IMR-90 (cell line): Measurements from ENCODE around the gene ENTPD1. TPM values are rescaled to one million over a fixed set of nuclear protein-coding genes. Genes with fewer than 3 reads are reported as not detected.

Source experiments
- ATAC-seq: fragments of 200-7000 bp; cut with Tn5 transposase; 2 replicates; pipeline ENCODE4 v1.9.1; 2020; ENCODE audit warnings: low read depth, mild to moderate bottlenecking, moderate library complexity
- BruUV-seq: library from RNA; stranded (reverse); fragments of 400-500 nt; replicated peaks from 2 replicates; lab custom pipeline; 2021; lab: Mats Ljungman, UMichigan
- CTCF ChIA-PET: fragments of 300-600 bp; formaldehyde crosslinking; extraction: SDS; loops from one replicate; lab custom pipeline; 2021; ENCODE audit warnings: antibody characterized with exemption; lab: Yijun Ruan, JAX
- POLR2A ChIA-PET: fragments of 300-600 bp; sonication (Branson Sonifier 250); formaldehyde crosslinking; loops from one replicate; lab custom pipeline; 2022; ENCODE audit warnings: antibody characterized with exemption; ENCODE audit not compliant: unreplicated experiment; lab: Charles Lee
- DNase-seq: peaks from one replicate; pipeline ENCODE4 v3.0.0; 2013
- H2AFZ ChIP-seq: replicated peaks from 2 replicates; pipeline ENCODE3; 2013; ENCODE audit warnings: low read length, mild to moderate bottlenecking; ENCODE audit not compliant: poor library complexity
- H2AK5ac ChIP-seq: 2 replicates; pipeline ENCODE4 v1.6.1; 2013; ENCODE audit warnings: low read depth, low read length, inconsistent platforms
- H2AK9ac ChIP-seq: replicated peaks from 2 replicates; pipeline ENCODE3; 2013; ENCODE audit warnings: mild to moderate bottlenecking, low read depth, low read length, moderate library complexity; ENCODE audit not compliant: poor library complexity
- H2BK120ac ChIP-seq: 2 replicates; pipeline ENCODE4 v1.6.1; 2013; ENCODE audit warnings: low read depth, low read length, inconsistent platforms
- H2BK15ac ChIP-seq: 3 replicates; pipeline ENCODE4 v1.6.1; 2013; ENCODE audit warnings: low read depth, low read length, inconsistent platforms
- H2BK20ac ChIP-seq: 2 replicates; pipeline ENCODE4 v1.6.1; 2013; ENCODE audit warnings: low read depth, mild to moderate bottlenecking, inconsistent platforms, low read length, moderate library complexity
- H2BK5ac ChIP-seq: 2 replicates; pipeline ENCODE4 v1.6.1; 2013; ENCODE audit warnings: mild to moderate bottlenecking, low read depth, low read length, inconsistent platforms; ENCODE audit not compliant: poor library complexity, severe bottlenecking
- H3K14ac ChIP-seq: replicated peaks from 2 replicates; pipeline ENCODE4 v1.6.1; 2013; ENCODE audit warnings: low read depth, low read length, inconsistent platforms
- H3K18ac ChIP-seq: 2 replicates; pipeline ENCODE4 v1.6.1; 2013; ENCODE audit warnings: low read depth, low read length, control low read depth
- H3K23ac ChIP-seq: 2 replicates; pipeline ENCODE4 v1.6.1; 2013; ENCODE audit warnings: low read depth, low read length, inconsistent platforms
- H3K27ac ChIP-seq: 2 replicates; pipeline ENCODE4 v1.5.1; 2013; ENCODE audit warnings: mild to moderate bottlenecking, control low read depth, low read length; ENCODE audit not compliant: insufficient read depth
- H3K27me3 ChIP-seq: 2 replicates; pipeline ENCODE4 v1.6.1; 2013; ENCODE audit warnings: low read length; ENCODE audit not compliant: control insufficient read depth, insufficient read depth
- H3K36me3 ChIP-seq: 2 replicates; pipeline ENCODE4 v1.6.1; 2013; ENCODE audit warnings: low read length, mixed read lengths; ENCODE audit not compliant: control insufficient read depth, insufficient read depth
- H3K4ac ChIP-seq: 2 replicates; pipeline ENCODE4 v1.6.1; 2013; ENCODE audit warnings: low read depth, low read length, inconsistent platforms
- H3K4me1 ChIP-seq: 2 replicates; pipeline ENCODE4 v1.6.1; 2013; ENCODE audit warnings: low read length, mixed read lengths; ENCODE audit not compliant: control insufficient read depth, insufficient read depth
- H3K4me2 ChIP-seq: 2 replicates; pipeline ENCODE4 v1.6.1; 2013; ENCODE audit warnings: low read depth, mild to moderate bottlenecking, control low read depth, low read length, moderate library complexity
- H3K4me3 ChIP-seq: 2 replicates; pipeline ENCODE4 v1.5.1; 2013; ENCODE audit warnings: low read depth, mild to moderate bottlenecking, control low read depth, low read length, moderate library complexity; ENCODE audit not compliant: insufficient read depth
- H3K56ac ChIP-seq: 2 replicates; pipeline ENCODE4 v1.6.1; 2013; ENCODE audit warnings: low read length, inconsistent platforms; ENCODE audit not compliant: insufficient read depth; ENCODE audit errors: extremely low read depth
- H3K79me1 ChIP-seq, 2 experiments: 2 replicates each; pipeline ENCODE4 v1.6.1; 2013; ENCODE audit warnings: low read length in 2 of 2, inconsistent platforms in 1 of 2, low read depth in 1 of 2
- H3K9ac ChIP-seq: 2 replicates; pipeline ENCODE4 v1.6.1; 2013; ENCODE audit warnings: low read depth, low read length, control low read depth
- H3K9me1 ChIP-seq: 2 replicates; pipeline ENCODE4 v1.6.1; 2013; ENCODE audit warnings: low read length, inconsistent platforms; ENCODE audit not compliant: insufficient read depth
- H3K9me3 ChIP-seq: 2 replicates; pipeline ENCODE4 v1.6.1; 2013; ENCODE audit warnings: low read length; ENCODE audit not compliant: control insufficient read depth, insufficient read depth
- H4K20me1 ChIP-seq: 2 replicates; pipeline ENCODE4 v1.6.1; 2013; ENCODE audit warnings: low read length, inconsistent platforms; ENCODE audit not compliant: insufficient read depth
- H4K5ac ChIP-seq: 2 replicates; pipeline ENCODE4 v1.6.1; 2013; ENCODE audit warnings: mild to moderate bottlenecking, low read depth, low read length, control low read depth
- H4K8ac ChIP-seq, 2 experiments: 2 replicates each; pipeline ENCODE4 v1.6.1; 2013; ENCODE audit warnings: low read depth in 2 of 2, low read length in 2 of 2, control low read depth in 1 of 2, inconsistent platforms in 1 of 2
- H4K91ac ChIP-seq: 2 replicates; pipeline ENCODE4 v1.6.1; 2013; ENCODE audit warnings: low read depth, low read length, inconsistent platforms; ENCODE audit not compliant: insufficient read depth
- FOS ChIP-seq: fragments of 150-350 bp; IDR thresholded peaks from 2 replicates; pipeline ENCODE4 v1.6.1; 2016; ENCODE audit warnings: low read depth, low read length
- NFE2L2 ChIP-seq: fragments of 150-350 bp; IDR thresholded peaks from 2 replicates; pipeline ENCODE4 v1.6.1; 2016; ENCODE audit warnings: low read depth, mild to moderate bottlenecking, low read length
- RFX5 ChIP-seq: IDR thresholded peaks from 2 replicates; pipeline ENCODE4 v1.8.0; 2012; ENCODE audit warnings: low read depth, mild to moderate bottlenecking, low read length, moderate library complexity
- WGBS, 2 experiments: methylation state at CpG; one replicate each; pipeline versions ENCODE4 v1.1.5 to v1.1.7; 2013; ENCODE audit warnings: missing lambda C conversion rate in 2 of 2; ENCODE audit not compliant: insufficient read length in 1 of 2; ENCODE audit errors: extremely low coverage in 2 of 2; 5-methylcytosine and 5-hydroxymethylcytosine counted together
- dilution Hi-C: fragments of 300-500 bp; cut with HindIII; formaldehyde crosslinking; loops from one replicate; pipeline ENCODE4 v1.14.3; 2018; ENCODE audit warnings: low sequenced_read_pairs; ENCODE audit not compliant: unreplicated experiment
- in situ Hi-C: fragments of 300-500 bp; cut with MboI; formaldehyde crosslinking; loops from 3 replicates; pipeline ENCODE4 v1.14.3; 2019; ENCODE audit warnings: low sequenced_read_pairs, inconsistent platforms, mixed read lengths
- intact Hi-C: fragments of 100-400 bp; cut with micrococcal nuclease; formaldehyde crosslinking; loops from 2 replicates; pipeline ENCODE4 v1.10.0; 2022
- polyA plus RNA-seq, 3 experiments: library from polyadenylated mRNA; depleted of rRNA; stranded (reverse); fragments of >200 nt; gene quantifications; 2 replicates each; pipeline ENCODE4 v1.2.3, GENCODE V29; 2012; ENCODE audit warnings: low replicate concordance in 1 of 3
- total RNA-seq: library from RNA; depleted of rRNA; stranded (reverse); fragments of >200 nt; gene quantifications from 2 replicates; pipeline ENCODE4 v1.2.3, GENCODE V29; 2012
- TF ChIP-seq, protein P1 (sequence below): fragments of 150-350 bp; IDR thresholded peaks from 2 replicates; pipeline ENCODE4 v1.6.1; 2016; ENCODE audit warnings: low read depth, mild to moderate bottlenecking, low read length, moderate library complexity, borderline replicate concordance

ENTPD1 gene
- total and polyA plus RNA-seq, 2 of the 4 experiments (the other 2 are of a cell fraction): under 0.01 TPM; not detected in 1

DNA sequence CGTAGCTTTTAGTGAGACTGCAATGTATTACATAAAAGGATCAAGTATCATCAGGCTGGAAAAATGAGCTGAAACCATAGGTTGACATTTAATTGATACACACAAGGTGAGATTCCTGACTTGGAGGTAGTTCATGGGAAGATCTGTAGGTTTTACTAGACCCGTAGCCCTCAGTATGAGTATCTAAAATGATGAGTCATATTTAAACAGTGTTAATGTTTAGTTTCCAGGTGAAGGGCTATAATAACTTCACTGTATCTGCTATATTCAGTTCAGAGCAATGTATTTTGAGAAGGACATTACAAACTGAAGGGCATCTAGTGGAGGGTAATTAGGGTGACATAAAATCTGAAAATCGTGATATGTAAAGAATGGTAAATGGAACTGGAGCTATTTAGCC lies 35.0 kb downstream of the ENTPD1 start:
- no peaks in the 10 kb centered on the region for H3K27me3 ChIP-seq
- H3K18ac ChIP-seq: no peak overlapping the region
- no peaks in the 10 kb centered on the region for H3K36me3 ChIP-seq
- no peak overlapping the region for H3K23ac ChIP-seq
- H3K27ac ChIP-seq: no peak overlapping the region
- no peak overlapping the region for H2BK5ac ChIP-seq
- H4K5ac ChIP-seq: no peak overlapping the region
- peak overlapping the region; percentile 1; the same call in 1 of the 2 replicates for H2BK20ac ChIP-seq
- H2BK15ac ChIP-seq: 0 out of 3 replicates have a peak overlapping the region, but pooled peaks have one; percentile 13
- H2AFZ ChIP-seq: no peak overlapping the region
- in situ Hi-C loops: no loop called here
- H3K9ac ChIP-seq: no peak overlapping the region
- ChIA-PET POLR2A (no interaction called here), CTCF (no interaction called here)
- DNase-seq (no peak), ATAC-seq (no peak)
- no peak overlapping the region for H3K14ac ChIP-seq
- no peak overlapping the region for H2AK5ac ChIP-seq
- no peak overlapping the region for H3K4ac ChIP-seq
- H2AK9ac ChIP-seq: no peak overlapping the region
- peaks cover 3% of the 10 kb centered on the region; the same call in 1 of the 2 replicates for H3K4me1 ChIP-seq
- H3K56ac ChIP-seq: no peak overlapping the region
- no peaks in the 10 kb centered on the region for H3K79me1 ChIP-seq
- TF ChIP-seq, protein P1, sequence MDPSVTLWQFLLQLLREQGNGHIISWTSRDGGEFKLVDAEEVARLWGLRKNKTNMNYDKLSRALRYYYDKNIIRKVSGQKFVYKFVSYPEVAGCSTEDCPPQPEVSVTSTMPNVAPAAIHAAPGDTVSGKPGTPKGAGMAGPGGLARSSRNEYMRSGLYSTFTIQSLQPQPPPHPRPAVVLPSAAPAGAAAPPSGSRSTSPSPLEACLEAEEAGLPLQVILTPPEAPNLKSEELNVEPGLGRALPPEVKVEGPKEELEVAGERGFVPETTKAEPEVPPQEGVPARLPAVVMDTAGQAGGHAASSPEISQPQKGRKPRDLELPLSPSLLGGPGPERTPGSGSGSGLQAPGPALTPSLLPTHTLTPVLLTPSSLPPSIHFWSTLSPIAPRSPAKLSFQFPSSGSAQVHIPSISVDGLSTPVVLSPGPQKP: no peak
- peak; percentile 37; the same call in 1 of the 2 replicates for TF ChIP-seq NFE2L2
- TF ChIP-seq FOS: 0 out of 2 replicates have a peak, but pooled peaks have one; percentile 31
- TF ChIP-seq RFX5: no peak
- no peak overlapping the region for H3K4me3 ChIP-seq
- H2BK120ac ChIP-seq: no peak overlapping the region
- no peaks in the 10 kb centered on the region for H4K20me1 ChIP-seq
- H3K9me1 ChIP-seq: no peaks in the 10 kb centered on the region
- no TSS peak for BruUV-seq
- intact Hi-C loops: no loop called here
- H3K9me3 ChIP-seq: no peaks in the 10 kb centered on the region
- WGBS, 2 experiments: 100% methylated on average over 1 of the region's 3 CpGs; no CpG with 5 or more reads in 1 of the 2 experiments
- dilution Hi-C loops: no loop called here
- peak overlapping the region in 1 of 2 experiments; percentile 35; a peak in 1 of 4 replicates for H4K8ac ChIP-seq
- H4K91ac ChIP-seq: no peak overlapping the region
- H3K4me2 ChIP-seq: no peak overlapping the region
